Muscle layer of duodenum (tissue), 2 donors: ENCODE data around the gene RHBDL3.

Experiments used
- H3K27ac ChIP-seq: one replicate; pipeline ENCODE4 v1.7.0; 2013; ENCODE audit warnings: mild to moderate bottlenecking, low read length
- H3K27me3 ChIP-seq: one replicate; pipeline ENCODE4 v1.7.0; 2013; ENCODE audit warnings: low read depth, mild to moderate bottlenecking, control low read depth, low read length
- H3K36me3 ChIP-seq, 2 donors: one replicate each; pipeline ENCODE4 v1.7.0; 2013; ENCODE audit warnings: low read length in 2 of 2, control low read depth in 1 of 2, mild to moderate bottlenecking in 1 of 2; ENCODE audit not compliant: insufficient read depth in 2 of 2, control insufficient read depth in 1 of 2
- H3K4me1 ChIP-seq, 2 donors: one replicate each; pipeline ENCODE4 v1.7.0; 2013; ENCODE audit warnings: low read length in 2 of 2, mild to moderate bottlenecking in 2 of 2, control low read depth in 1 of 2, moderate library complexity in 1 of 2; ENCODE audit not compliant: insufficient read depth in 2 of 2, control insufficient read depth in 1 of 2
- H3K4me3 ChIP-seq, 2 donors: one replicate each; pipeline ENCODE4 v1.7.0; 2013; ENCODE audit warnings: low read length in 2 of 2, low read depth in 1 of 2, mild to moderate bottlenecking in 1 of 2
- H3K9me3 ChIP-seq, 2 donors: one replicate each; pipeline ENCODE4 v1.7.0; 2013; ENCODE audit warnings: low read length in 2 of 2, control low read depth in 1 of 2, mild to moderate bottlenecking in 1 of 2; ENCODE audit not compliant: control insufficient read depth in 1 of 2
- donor health status: healthy.

The RHBDL3 gene

GRCh38 chr17:32298298-32298697 lies 32.7 kb downstream of the RHBDL3 start:
- Histone ChIP-seq H3K4me3 (no peak overlapping the region), H3K36me3 (no peaks in the 10 kb centered on the region), H3K27me3 (no peaks in the 10 kb centered on the region), H3K4me1 (no peaks in the 10 kb centered on the region), H3K27ac (no peak overlapping the region), H3K9me3 (no peaks in the 10 kb centered on the region)

DNA sequence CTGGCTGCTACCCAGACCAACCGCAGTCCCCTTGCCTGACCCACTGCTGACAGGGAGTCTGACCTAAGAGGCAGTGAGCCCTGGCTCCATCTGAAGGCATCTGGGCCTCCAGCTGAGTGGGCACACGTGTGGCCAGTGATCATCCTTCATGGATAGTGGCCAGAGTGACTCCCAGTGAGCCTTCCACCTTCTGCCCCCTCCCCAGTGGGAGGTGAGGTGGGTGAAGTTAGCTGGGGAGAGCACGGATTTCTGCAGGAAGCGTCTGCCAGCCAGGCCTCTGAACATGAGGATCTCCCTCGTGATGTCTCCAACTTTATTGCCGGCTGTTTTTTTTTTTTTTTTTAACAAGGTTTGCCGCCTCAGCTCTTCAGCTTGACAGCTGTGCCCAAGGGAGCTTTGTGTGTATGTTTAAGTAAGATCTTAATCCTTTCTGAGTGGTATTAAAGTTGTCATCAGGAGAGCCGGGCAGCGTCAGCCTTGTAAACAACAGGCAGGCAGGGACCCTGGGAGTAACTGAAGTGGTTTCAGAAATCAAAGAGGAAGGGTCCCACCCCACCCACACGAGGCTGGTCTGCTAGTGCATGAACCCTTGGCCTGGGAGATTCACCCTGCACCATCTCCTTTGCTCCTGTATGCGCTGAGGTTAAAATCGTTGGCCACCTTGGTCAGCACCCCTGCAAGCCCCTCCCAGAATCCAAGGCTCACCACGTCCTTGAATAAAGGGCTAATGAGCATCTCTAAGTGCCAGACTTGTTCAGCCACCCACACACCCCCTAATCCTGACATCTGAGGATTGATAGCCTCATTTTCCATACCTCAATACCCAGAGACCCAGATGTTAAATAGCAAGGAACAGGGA lies 33.3 kb downstream of the RHBDL3 start:
- no peak overlapping the region for H3K27ac ChIP-seq
- no peaks in the 10 kb centered on the region for H3K27me3 ChIP-seq
- H3K4me3 ChIP-seq, result no peak overlapping the region
- H3K4me1 ChIP-seq, result no peaks in the 10 kb centered on the region
- H3K9me3 ChIP-seq, result no peaks in the 10 kb centered on the region
- H3K36me3 ChIP-seq, result no peaks in the 10 kb centered on the region

- H3K27ac ChIP-seq, result no peak overlapping the region
Measured at GRCh38 chr17:32299580-32300164, 34.0 kb downstream of the RHBDL3 start.

GRCh38 chr17:32302037-32302436 lies 36.4 kb downstream of the RHBDL3 start:
- Histone ChIP-seq H3K4me3 (no peak overlapping the region), H3K9me3 (no peaks in the 10 kb centered on the region), H3K4me1 (no peaks in the 10 kb centered on the region), H3K36me3 (no peaks in the 10 kb centered on the region), H3K27me3 (no peaks in the 10 kb centered on the region), H3K27ac (no peak overlapping the region)

More at GRCh38 chr17:32299580-32300164, 34.0 kb downstream of the RHBDL3 start:
- H3K36me3 ChIP-seq, result no peaks in the 10 kb centered on the region
- H3K27me3 ChIP-seq, result no peaks in the 10 kb centered on the region
- no peaks in the 10 kb centered on the region for H3K9me3 ChIP-seq
- H3K4me1 ChIP-seq, result no peaks in the 10 kb centered on the region
- no peak overlapping the region for H3K4me3 ChIP-seq

DNA sequence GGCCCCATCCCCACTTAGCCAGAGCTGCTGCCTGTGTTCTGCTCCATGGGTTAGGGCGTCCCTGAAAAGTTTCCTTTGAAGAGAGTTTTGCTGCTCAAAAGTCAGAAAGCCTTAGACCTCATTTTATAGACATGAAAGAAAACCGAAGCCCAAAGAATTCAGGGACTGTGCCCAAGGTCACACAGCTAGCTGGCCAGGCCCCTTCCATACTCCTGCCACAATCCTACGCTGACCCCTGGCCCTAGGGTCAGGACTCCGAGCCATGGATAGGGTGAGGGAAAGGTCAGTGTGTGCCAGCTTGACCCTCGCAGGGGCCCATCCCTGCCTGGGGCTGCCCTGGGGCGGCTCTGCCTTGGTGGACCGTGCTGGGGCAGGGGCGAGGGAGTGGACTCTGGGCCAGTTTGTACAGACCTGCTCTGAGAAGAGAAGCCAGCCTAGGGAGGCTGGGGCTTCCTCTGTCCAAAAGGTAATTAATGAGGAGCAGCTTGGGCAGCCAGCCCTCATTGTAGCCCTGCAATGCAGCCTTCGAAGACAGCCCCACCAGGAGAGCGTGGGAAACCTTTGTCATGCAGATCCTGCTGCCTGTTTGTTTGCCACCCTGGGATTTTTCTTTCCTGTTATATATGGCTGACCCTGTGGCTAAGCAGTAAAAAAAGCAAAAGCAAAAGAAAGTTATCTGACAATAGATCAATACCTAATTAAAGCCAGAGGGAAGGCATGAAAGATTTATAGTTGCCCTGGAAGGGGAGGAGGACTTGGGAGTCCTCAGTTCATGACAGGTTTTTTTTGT lies 37.4 kb downstream of the RHBDL3 start:
- H3K9me3 ChIP-seq, result no peaks in the 10 kb centered on the region
- H3K36me3 ChIP-seq, result no peaks in the 10 kb centered on the region
- H3K27me3 ChIP-seq, result no peaks in the 10 kb centered on the region
- H3K4me1 ChIP-seq, result no peaks in the 10 kb centered on the region
- H3K27ac ChIP-seq, result no peak overlapping the region
- H3K4me3 ChIP-seq, result no peak overlapping the region

- Histone ChIP-seq H3K4me3 (no peak overlapping the region), H3K27ac (no peak overlapping the region)
Measured at GRCh38 chr17:32303781-32304288, 38.2 kb downstream of the RHBDL3 start.

GRCh38 chr17:32305049-32305448 lies 39.4 kb downstream of the RHBDL3 start:
- no peaks in the 10 kb centered on the region for H3K4me1 ChIP-seq
- H3K4me3 ChIP-seq, result no peak overlapping the region
- no peaks in the 10 kb centered on the region for H3K36me3 ChIP-seq
- H3K27ac ChIP-seq, result no peak overlapping the region
- H3K9me3 ChIP-seq, result no peaks in the 10 kb centered on the region
- H3K27me3 ChIP-seq, result no peaks in the 10 kb centered on the region

More at GRCh38 chr17:32303781-32304288, 38.2 kb downstream of the RHBDL3 start:
- Histone ChIP-seq H3K27me3 (no peaks in the 10 kb centered on the region), H3K4me1 (no peaks in the 10 kb centered on the region), H3K9me3 (no peaks in the 10 kb centered on the region), H3K36me3 (no peaks in the 10 kb centered on the region)

DNA sequence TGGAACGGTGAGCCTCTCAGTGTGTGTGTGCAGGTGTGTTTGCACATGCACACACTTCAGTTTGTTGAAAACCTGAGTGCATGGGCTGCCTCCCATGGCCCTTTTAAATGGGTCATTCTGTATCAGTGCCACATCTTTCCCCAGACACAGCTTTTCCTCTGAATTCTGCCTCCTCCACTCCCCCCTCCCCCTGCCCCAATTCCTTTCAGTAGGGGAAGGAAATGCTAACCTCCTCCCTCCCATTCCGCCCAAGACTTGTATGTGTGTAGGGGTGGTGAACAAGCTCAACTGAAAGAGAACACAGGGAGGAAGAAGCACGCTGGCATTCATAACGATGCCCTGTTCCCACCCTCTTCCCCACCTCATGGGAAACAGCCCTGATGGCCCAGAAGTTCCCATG lies 42.0 kb downstream of the RHBDL3 start:
- H3K4me3 ChIP-seq, result no peak overlapping the region
- H3K27ac ChIP-seq, result no peak overlapping the region
- H3K9me3 ChIP-seq, result no peaks in the 10 kb centered on the region
- H3K36me3 ChIP-seq, result no peaks in the 10 kb centered on the region
- H3K27me3 ChIP-seq, result no peaks in the 10 kb centered on the region
- H3K4me1 ChIP-seq, result no peaks in the 10 kb centered on the region

DNA sequence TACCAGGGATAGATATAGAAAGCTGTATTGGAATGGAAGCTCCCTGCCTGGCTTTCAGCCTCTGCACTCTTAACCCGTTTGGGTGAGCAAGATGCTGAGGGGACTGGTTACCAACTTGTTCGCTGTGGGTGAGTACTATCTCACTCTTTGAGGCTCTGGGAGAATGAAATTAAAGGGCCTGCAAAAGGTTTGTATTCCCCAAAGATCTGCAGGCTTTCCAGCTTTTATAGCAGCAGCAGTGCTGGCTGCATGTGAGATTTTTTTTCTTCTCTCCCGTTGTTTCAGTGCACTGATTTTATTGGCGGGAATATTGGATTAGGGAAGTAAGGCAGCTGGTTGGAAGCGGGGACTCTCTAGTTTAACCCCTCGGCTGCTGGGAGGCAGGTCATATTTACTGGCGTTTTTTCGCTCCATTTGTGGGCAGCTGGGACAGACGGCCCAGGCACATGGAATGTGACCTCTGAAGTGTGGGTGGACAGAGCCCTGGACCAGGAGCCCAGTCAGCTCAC lies 45.5 kb downstream of the RHBDL3 start:
- no peaks in the 10 kb centered on the region for H3K4me1 ChIP-seq
- H3K9me3 ChIP-seq, result no peaks in the 10 kb centered on the region
- peak overlapping the region in 1 of 2 donors; percentile 27 for H3K4me3 ChIP-seq
- no peak overlapping the region for H3K27ac ChIP-seq
- H3K27me3 ChIP-seq, result no peaks in the 10 kb centered on the region
- no peaks in the 10 kb centered on the region for H3K36me3 ChIP-seq

DNA sequence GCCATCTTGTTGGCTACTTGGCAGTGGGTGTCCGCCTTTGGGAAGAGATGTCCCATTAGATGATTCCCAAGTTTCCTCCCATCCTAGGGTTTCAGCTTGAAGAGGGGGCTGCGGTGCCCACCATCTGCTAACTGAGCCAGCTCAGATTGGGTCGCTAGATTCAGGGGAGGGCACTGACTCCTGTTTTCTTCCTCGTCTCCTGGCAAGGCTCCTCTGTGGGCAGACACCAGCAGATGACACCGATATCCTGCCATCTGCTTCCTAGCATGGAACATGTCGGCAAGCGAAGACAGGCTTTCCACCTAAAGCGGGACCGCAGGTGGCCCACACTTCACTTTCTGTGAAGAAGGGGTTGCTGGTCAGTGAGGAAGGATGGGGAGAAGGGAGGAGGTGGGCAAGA lies 49.0 kb downstream of the RHBDL3 start:
- H3K36me3 ChIP-seq, result no peaks in the 10 kb centered on the region
- H3K9me3 ChIP-seq, result no peaks in the 10 kb centered on the region
- no peak overlapping the region for H3K4me3 ChIP-seq
- H3K27ac ChIP-seq, result no peak overlapping the region
- no peaks in the 10 kb centered on the region for H3K4me1 ChIP-seq
- H3K27me3 ChIP-seq, result no peaks in the 10 kb centered on the region

GRCh38 chr17:32315171-32315570 lies 49.5 kb downstream of the RHBDL3 start:
- Histone ChIP-seq H3K27ac (no peak overlapping the region), H3K4me3 (no peak overlapping the region), H3K9me3 (no peaks in the 10 kb centered on the region), H3K27me3 (no peaks in the 10 kb centered on the region), H3K36me3 (no peaks in the 10 kb centered on the region), H3K4me1 (no peaks in the 10 kb centered on the region)
